Occipital lobe (tissue), 2 donors: Measurements from ENCODE around the gene TP53AIP1. TPM values are rescaled to one million over a fixed set of nuclear protein-coding genes. Genes with fewer than 3 reads are reported as not detected.

Source experiments
- DNase-seq: peaks from one replicate; lab custom pipeline; 2025; lab: John Stamatoyannopoulos, UW
- total RNA-seq: library from RNA; depleted of rRNA; stranded (reverse); fragments of >200 nt; gene quantifications from one replicate; pipeline ENCODE4 v1.2.3, GENCODE V29; 2014

Gene TP53AIP1
- total RNA-seq, 1 donor from 2014 or later, result 0.47 TPM

DNA sequence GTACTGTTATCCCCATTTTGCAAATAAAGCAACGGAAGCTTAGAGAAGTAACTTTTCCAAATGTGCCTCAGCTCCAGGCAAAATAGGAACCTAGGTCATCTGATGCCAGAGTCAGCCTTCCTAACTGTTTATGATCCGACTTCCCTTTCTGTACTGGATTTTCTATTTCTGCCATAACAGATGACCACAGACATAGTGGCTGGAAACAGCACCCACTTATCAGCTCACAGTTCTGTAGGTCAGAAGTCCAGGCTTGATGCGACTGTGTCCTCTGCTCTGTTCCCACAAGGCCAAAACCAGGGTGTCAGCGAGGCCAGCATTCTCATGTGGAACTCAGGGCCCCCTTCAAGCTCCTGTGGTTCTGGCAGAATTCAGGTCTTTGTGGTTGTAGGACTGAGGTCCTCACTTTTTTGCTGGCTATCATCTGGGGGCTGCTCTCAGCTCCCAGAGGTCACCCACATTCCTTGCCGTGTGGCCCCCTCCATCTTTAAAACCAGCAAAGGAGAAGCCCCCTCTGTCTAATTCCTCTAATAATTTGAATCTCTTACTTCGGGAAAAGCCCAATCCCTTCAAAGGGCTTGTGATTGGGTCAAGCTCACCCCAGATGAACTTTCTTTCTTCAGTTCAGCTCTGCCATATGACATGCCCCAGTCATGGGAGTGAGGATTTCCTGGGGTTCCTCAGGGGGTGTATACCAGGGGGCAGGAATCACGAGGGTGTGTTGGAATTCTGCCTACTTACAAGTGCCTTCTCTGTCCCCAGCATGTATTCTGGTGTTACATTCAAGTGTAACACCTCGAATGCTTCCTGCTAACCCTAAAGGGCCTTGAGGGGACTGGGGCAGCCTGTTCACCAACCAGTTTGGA lies 36.3 kb downstream of the TP53AIP1 start:
- no peak for DNase-seq

DNA sequence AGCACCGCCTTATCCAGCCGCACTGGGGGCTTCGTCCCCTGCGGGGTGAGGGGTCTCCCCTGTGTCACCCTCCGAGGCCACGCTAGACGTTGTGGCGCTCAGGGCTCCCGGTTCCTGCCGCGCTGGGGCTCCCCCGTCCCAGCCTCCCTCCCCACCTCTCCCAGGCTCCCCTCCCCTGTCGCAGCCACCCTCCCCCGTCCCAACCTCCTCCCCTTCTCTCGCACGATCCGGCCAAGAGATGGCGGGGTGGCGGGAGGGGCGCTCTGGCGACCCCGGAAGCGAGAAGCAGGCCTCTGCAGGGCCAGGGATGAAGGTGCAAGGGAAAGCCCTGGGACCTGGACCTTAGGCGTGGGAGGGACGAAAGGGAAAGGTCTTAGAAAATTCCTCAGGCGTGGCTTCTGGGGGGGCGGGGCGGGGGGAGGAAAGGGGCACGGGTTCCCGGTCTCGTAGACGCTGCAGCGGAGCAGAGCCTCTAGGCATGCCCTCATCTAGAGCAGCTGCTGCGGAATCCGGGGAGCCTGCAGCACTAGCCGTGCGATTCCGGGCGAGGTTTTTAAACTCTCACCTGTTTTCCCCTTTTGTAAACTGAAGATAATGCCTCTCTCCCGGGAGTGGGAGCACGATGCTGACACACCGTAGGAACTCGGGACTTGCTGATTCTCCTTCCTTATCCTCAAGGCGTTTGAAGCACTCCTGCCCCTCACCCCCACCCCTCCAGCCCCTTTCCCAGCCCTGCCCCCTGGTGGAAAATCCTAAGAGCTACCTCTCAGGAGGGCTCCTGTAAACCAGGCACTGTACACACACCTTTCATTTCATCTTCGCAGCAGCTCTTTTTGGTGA lies 37.1 kb downstream of the TP53AIP1 start:
- no peak for DNase-seq

DNA sequence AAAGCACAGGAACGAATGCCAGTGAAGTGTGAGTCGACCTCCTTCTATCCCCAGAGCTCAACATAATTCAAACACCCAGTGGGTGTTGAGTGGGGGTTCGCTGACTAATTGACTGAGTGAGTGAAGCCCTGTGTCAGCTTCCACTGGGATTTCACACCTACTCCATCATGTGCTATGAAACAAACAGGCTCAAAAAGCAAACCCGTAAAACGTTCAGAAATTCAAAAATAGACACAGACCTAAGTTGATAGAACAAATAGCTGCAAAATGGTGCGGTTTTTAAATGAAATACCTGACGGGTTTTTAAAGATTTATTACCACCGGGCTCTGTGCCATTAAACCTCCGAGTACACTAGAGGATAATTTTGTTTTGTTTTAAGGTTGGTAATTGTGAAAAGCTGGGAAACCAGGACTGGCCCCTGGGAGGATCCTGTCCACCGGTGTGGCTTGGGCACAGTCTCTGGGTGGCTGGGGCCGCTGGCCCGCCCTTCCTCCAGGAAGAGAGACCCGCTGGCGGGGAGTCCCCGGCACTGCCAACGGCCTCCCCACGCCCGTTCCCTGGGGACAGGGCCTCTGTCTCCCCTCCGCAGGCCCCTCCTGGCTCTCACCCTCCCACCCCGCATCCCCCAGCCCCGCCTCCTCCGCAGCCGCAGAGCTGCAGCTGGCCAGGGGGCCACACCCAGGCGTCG lies 37.9 kb downstream of the TP53AIP1 start:
- DNase-seq, result peak; percentile 19

DNA sequence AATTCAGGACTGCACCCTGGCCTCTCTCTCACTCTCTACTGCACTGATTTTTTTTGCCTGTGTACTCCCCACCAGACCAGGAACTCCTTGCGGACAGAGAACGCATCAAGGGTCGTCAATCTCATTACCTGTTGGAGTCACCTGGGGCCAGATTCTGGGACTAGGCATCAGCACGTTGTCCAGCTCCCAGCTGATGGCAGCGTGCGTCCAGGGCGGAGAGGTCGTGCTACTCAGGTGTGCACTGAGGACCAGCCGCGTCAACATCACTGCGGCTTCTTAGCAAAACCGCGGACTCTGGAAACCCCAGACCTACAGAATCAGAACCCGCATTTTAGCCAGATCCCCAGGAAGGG lies 38.4 kb downstream of the TP53AIP1 start:
- no peak for DNase-seq

DNA sequence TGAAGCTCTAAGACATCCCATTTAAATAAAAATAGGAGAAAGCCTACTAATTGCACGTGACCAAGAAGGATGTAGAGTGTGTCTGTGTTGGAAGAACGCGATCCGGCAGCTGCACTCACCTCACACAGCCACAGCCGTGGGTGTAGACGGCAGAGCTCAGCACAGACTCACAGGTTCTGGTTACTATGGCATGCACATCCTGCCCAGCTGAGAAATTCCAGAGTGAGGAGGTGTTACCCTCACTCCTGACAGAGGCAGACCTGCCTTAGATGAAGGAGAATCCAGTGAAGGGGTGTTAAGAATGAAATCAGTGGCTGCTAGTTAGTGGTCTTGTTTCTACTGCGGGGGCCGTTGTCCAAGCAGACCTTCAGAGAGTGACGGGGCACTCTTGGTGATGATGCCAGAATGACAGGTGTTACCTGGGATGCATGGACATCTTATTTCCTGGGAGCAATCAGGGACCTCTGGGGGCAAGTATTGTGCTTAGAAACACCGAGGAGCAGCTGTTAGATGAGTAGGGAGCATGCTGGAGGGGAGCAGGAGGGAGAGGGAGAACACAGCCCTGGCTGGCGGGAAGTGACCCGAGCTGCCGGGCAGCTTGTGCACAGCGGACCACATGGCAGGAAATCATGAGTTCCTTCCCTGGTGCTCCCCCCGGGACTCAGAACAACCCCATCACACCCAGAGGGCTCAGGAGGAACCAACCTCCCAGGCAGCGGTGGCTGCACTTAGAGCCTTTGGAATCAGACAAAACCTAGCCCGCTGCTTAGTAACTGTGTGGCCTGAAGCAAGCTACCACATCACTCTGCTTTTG lies 39.2 kb downstream of the TP53AIP1 start:
- peak; percentile 23 for DNase-seq

DNA sequence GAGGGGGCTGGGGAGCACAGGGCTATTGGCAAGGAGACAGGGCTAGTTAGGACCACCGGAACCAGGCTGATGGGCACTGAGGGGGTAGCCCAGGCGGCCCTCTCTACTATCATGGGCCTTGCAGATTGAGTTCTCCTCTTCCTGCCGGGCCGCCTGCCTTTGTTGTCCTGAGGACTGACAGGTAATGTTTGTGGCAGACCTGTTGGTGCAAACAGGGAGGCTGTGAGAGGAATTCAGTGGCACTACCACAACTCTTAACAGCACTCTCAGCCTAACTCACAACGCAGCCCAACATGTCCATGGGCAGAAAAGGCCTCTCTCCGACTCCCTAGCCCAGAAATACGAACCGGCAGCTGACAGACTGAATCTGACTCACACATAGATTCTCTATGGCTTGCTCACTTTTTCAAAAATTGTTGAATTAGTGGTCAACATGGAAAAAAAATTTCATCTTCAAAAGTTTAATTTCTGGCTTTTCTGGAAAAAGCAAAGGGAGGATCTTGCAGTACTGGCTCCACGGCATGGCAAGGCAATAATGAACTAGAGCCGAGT lies 40.1 kb downstream of the TP53AIP1 start:
- DNase-seq, result no peak

DNA sequence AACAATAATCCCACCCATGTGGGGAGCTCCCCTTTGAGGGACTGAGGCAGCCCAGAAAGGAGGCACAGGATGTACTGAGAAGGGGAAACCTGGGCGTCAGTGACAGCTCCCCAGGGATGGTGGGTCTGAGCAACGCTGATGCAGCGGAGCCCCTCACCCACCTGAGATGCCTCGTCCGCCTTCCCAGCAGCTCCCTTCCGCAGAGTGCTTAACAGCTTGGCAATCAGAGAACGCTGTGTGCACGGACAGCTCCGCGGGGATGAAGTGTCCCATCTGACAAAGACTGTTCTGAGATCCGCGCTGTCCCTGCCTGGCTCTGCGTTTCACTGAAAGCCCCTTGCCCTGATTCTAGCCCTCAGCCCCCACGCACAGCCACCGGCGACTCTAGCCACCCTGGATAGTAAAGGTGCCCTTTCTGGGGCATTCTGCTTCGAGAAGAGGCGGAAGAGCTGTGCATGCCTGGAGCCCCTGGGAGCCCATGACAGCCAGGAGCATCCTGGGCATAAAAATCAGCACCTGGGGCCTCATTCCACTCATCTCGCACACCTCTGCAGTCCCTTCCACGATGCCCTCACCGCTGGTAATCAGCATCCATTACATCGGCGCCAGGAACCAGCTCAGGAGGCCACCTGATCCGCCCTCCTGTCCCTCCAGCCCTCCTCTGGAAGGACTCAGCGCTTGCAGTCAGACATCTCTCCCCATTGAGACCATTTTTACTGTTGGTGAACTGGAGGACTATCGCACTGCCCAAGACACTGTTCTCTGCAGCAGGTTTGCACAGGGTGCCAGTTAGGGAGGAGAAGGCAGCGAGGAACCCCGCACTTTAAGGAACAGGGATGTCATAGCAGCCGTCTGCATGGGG lies 40.8 kb downstream of the TP53AIP1 start:
- no peak for DNase-seq

DNA sequence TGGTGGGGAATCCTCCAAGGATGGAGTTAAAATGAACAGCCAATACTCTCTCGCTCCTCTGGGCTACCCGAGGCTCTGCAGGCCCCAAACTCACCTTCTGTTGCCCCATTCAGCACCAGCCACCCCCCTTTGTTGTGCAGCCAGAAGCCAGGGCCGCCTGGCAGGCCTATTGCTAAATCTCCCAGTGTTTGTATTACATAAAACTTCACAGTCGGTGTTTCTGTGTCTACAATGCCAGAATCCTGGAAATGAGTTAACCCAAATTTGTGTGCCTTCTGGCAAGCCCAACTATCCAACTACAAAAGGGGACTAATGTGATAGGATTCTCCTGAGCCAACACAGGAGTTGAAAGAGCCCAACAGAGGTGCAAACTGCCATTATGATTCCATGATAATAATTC lies 42.2 kb downstream of the TP53AIP1 start:
- no peak for DNase-seq

DNA sequence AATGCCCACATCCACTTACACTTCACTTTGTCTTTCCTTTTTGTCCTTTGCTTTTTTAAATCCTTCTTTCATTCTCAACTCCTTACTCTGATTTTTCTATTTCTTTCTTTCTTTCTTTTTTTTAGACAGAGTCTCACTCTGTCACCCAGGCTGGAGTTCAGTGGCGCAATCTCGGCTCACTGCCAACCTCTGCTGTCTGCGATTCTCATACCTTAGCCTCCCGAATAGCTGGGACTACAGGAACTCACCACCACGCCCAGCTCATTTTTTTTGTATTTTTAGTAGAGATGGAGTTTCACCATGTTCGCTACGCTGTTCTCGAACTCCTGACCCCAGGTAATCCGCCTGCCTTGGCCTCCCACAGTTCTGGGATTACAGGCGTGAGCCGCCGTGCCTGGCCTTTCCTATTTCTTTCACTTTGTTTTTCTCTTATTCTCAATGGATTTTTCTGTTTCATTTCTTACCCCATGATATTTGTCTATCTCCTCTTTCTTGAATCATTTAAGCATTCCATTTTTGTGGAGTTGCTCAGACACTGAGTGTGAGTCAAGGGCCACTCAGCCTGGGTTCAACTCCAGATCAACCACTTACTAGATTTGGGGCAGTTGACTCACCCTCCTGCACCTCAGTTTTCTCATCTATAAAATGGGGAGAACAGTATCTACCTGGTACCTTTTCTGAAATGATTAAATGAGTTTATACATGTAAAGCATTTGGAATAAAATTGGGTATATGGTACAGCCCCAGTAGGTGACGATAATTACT lies 43.9 kb downstream of the TP53AIP1 start:
- DNase-seq, result no peak

DNA sequence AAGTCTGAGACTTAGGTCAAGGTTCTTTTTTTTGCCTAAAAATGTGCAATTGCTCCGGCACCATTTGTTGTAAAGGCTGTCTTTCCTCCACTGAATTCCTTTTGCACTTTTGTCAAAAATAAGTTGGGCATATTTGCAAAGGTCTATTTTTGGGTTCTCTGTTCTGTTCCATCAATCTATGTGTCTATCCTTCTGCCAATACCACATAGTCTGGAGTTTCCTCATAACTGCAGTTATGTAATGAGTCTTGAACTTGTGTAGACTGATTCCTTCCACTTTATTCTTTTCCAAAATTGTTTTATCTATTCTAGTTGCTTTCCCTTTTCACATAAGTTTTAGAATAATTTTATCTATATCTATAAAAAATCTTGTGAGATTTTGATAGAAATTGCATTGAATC lies 44.8 kb downstream of the TP53AIP1 start:
- no peak for DNase-seq

DNA sequence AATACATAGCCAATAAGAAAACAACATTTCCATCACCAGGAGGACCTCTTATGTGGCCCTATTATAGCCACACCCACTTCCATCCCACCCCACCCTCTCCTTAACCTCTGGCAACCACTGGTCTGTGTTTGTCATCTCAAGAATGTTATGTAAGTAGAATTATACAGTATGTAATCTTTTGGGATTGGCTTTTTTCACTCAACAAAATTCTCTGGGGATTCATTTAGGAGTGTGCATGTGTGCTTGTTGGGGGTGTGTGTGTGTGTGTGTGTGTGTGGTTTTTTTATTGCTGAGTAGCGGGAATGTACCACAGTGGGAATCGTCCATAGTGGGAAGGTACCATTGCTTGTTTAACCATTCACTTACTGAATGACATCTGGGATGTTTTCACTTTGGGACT lies 46.3 kb downstream of the TP53AIP1 start:
- no peak for DNase-seq

DNA sequence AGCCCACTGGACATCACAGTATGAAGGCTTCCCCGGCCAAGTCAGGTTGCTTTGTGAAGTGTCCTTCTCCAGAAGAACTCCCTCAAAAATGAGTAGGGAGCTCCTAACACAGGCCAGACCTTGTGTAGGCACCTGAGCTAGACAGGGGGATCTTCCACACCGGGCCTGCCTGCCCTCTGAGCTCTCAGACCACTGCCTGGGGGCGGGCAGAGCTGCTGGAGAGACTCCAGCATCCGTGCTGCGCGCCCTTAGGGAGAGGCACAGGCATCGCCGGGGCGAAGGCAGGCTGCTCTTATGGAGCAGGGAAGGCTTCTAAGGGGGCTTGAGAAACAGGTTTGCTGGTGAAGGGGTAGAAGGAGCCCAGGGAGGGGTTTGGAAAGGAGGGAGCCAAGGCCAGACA lies 47.1 kb downstream of the TP53AIP1 start:
- DNase-seq, result no peak

DNA sequence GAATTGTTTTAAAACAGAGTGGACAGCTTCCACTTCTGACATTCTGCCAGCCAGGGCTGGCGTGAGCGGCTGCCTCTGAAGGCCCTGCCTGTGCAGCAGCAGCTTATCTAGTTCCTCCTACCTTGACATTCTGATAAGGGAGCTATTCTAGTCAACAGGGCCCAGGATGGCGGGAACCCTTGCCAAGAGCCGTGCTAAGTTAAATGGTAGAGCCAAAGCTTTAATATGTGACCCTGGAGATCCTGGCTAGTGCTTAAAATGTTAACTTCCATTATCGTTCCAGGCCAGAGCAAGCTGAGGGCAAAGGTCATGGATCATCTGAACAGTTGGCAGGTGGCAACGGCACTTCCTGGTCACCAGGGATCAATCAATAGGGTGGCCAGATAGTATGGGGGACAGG lies 48.0 kb downstream of the TP53AIP1 start:
- no peak for DNase-seq

DNA sequence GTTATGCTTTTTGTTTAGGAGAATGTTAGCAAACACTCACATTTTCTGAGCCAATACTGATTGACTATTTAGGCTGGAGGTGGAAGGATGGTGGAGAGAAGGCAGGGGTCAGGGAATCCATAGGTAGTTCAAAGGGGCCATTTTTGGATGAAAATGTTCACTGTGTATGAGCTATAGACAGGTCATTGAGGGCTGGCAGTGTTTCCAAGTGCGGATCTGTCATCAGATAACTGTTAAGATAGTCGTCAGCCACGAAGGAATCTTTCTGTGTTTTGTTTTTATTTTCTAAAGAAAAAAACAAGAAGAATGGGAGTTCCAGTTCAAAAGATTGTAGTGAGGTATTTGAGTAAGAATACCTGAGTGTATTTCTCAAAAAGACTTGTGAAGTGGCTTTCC lies 48.4 kb downstream of the TP53AIP1 start:
- DNase-seq, result no peak

DNA sequence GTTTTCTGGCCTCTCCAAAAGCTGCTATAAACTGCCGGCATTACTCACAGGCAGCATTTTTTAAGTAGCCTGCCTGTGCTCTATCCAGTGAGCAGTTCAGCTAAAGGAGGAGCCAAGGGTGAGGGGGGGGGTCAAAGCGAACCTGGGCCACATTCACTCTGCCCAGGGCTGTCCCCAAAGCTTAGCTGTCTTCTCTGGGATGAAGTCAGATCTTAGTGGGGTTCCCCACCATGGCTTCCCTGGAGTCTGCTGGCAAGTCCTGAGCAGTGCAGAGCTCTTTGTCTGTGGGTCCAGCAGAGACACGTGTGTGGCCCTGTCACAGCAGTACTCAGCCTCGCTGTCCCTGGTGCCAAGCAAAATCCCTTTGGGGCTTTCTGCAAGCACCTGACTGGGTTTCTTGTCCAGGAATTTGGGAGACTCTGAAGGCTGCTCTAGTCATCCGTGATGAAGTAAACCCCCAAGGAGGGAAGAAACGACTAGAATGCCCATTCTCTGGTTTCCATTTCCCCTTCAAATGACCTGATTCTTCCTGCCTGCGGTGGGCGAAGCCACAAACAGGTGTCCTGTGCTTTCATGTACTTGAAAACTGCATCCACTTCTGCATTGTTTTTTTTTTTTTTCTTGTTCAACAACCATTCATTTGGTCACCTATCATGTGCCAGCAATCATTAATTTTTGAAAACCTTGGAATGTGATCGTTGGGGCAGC lies 48.9 kb downstream of the TP53AIP1 start:
- no peak for DNase-seq

DNA sequence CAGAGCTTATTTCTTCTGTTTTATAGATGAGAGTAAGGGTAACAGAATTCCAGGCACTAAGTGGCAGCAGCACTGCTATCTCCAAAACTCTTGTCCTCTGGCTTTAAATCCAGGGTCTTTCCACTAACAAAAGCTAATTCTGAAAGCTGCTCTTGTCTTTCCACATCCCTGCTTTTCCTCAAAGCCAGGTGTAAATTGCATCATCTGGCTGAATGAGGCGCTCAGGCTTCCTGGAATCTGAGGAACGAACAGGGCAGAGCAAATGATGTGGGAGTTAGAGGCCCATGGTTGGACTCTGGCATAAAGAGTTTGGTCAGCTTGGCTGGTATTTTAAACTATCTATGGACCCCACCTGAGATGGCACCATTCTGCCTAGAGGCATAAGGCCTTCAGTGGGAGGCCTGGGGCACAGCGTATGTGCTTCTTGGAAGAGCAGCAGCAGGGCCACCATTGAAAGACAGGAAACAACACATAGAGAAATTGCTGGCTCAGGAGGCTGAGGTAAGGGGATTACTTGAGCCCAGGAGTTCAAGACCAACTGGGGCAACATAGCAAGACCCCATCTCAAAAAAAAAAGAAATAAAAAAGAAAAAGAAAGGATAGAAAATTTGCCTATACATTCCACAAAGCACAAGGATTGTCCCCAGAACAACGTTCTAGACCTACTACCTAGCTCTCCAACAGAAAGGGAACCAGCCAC lies 49.7 kb downstream of the TP53AIP1 start:
- DNase-seq, result no peak

DNA sequence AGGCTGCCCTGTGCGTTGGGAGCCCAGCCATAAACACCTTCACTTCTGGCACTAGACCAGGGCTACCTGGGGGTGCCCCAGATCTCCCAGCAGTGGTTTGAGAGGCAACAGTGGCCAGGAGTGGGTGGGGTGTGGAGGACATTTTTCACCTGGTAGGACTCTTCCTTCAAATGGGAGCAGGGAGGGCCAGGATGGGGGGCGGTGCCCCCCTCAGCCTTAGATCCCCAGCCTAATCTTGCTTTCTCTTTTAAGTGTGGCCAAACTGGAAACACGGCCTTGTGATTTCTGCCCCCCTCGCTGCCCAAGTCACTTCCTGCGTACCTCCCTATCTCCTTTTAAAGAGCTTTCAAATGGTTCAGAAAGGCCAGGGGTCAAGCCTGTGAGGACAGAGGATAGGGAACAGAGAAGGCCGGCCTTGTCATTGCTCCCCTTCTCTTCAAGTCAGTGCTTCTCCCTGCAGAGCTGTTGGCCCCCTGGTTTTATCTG lies 50.7 kb downstream of the TP53AIP1 start:
- no peak for DNase-seq
